ENCODE measurements around the gene TYK2.
"Not testable (repeated sequence)": the region's sequence is repeated elsewhere in the genome, so short reads cannot be mapped to it uniquely, and the experiment has no call there.

Gene TYK2

DNA sequence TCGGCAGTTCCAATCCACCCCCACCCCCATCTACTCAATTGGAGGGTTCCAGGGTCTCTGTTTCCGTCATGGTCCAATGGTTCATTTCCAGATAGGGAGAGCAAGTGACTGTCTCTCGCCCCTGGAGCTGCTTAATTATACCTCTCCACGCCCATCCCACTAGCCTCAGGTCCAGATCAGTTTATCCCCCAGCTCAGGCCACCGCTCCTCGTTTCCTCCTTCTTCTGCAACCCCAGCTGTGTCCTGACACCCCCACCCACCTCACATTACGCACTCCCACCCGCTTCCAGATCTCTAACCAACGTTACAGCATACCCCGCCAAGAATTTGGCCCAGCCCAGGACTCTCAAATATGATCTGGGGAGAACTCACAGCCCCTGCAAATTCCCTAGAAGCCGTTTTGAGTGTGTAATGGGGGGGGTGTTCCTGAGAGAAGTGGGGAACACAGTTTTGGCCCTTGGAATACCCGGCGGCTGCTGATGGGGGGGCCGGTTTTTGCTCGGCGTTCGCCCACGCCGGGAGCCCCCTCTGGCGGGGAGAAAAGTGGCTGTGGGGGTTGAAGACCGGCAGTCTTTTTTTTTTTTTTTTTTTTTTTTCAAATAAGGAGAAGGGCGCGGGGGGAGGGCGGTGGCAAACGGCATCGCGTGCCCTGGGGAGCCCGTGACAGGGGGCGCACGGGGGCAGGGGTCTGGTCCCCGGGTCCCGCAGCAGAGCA, 38.3 kb upstream of the TYK2 start:
- H3K27me3 ChIP-seq (ENCODE audit: low read depth, low read length) = peaks cover 51% of the 10 kb centered on the region
- H3K4me3 ChIP-seq (ENCODE audit: low read depth in 1 of 2, low read length in 2 of 2) = peak overlapping the region in 1 of 2 donors; percentile 19
- H3K36me3 ChIP-seq (ENCODE audit: control insufficient read depth in 1 of 2, insufficient read depth in 2 of 2, low read length in 2 of 2) = no peaks in the 10 kb centered on the region
- peaks cover 0 to 40% of the 10 kb centered on the region in 2 donors for H3K4me1 ChIP-seq (ENCODE audit: control insufficient read depth in 1 of 2, insufficient read depth in 2 of 2, low read length in 2 of 2)
- no peaks in the 10 kb centered on the region for H3K9me3 ChIP-seq (ENCODE audit: control insufficient read depth in 1 of 2, low read length in 2 of 2)
- H3K27ac ChIP-seq (ENCODE audit: low read length) = no peak overlapping the region

DNA sequence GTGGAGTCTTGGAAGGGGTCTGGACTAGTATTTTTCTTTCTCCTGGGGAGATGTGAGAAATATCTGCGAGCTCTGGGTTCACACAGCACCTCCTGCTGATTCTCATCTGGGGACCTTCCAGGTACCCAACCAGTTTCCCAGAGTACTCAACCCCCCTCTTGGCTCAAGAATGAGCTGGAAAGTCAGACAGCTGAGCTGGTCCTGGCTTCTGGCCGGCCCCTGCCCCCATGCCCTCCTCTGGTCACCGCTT, 37.8 kb upstream of the TYK2 start:
- Histone ChIP-seq H3K4me1 (ENCODE audit: control insufficient read depth in 1 of 2, insufficient read depth in 2 of 2, low read length in 2 of 2) (peaks cover 0 to 40% of the 10 kb centered on the region in 2 donors), H3K27me3 (ENCODE audit: low read depth, low read length) (peaks cover 51% of the 10 kb centered on the region), H3K4me3 (ENCODE audit: low read depth in 1 of 2, low read length in 2 of 2) (no peak overlapping the region), H3K27ac (ENCODE audit: low read length) (no peak overlapping the region), H3K36me3 (ENCODE audit: control insufficient read depth in 1 of 2, insufficient read depth in 2 of 2, low read length in 2 of 2) (no peaks in the 10 kb centered on the region), H3K9me3 (ENCODE audit: control insufficient read depth in 1 of 2, low read length in 2 of 2) (no peaks in the 10 kb centered on the region)

DNA sequence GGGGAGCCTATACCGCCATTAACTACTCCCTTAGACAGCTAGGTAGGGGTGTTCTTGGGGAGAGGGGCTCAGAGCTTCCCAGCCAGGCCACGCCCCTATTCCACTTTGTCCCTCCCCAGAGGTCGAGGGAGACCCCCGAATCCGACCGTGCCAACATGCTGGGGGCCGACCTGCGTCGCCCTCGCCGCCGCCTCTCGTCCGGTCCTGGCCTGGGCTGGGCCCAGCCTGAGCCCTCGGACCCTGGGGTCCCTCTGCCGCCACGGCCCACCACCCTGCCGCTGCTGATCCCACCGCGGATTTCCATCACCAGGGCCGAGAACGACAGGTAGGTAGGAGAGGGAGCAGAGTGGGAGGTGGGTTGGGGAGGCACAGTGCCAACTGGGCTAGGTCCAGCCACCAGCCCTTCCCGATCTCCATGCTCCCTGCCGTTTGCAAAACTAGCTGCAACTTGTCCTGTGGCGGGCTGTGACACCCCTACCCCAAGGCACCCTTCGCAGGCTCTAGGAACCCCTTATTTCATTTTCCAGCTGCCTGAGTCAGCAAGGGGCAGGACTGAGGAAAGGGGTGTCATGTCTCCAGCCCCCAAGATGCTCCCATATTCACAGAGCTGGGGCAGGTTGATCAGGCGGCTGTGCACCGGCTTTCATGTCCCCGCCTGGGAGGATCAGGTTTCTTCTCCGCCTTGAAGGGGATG, 37.3 kb upstream of the TYK2 start:
- Histone ChIP-seq H3K36me3 (ENCODE audit: control insufficient read depth in 1 of 2, insufficient read depth in 2 of 2, low read length in 2 of 2) (no peaks in the 10 kb centered on the region), H3K9me3 (ENCODE audit: control insufficient read depth in 1 of 2, low read length in 2 of 2) (no peaks in the 10 kb centered on the region), H3K27ac (ENCODE audit: low read length) (no peak overlapping the region), H3K4me3 (ENCODE audit: low read depth in 1 of 2, low read length in 2 of 2) (no peak overlapping the region), H3K27me3 (ENCODE audit: low read depth, low read length) (peaks cover 48% of the 10 kb centered on the region), H3K4me1 (ENCODE audit: control insufficient read depth in 1 of 2, insufficient read depth in 2 of 2, low read length in 2 of 2) (peaks cover 0 to 40% of the 10 kb centered on the region in 2 donors)

DNA sequence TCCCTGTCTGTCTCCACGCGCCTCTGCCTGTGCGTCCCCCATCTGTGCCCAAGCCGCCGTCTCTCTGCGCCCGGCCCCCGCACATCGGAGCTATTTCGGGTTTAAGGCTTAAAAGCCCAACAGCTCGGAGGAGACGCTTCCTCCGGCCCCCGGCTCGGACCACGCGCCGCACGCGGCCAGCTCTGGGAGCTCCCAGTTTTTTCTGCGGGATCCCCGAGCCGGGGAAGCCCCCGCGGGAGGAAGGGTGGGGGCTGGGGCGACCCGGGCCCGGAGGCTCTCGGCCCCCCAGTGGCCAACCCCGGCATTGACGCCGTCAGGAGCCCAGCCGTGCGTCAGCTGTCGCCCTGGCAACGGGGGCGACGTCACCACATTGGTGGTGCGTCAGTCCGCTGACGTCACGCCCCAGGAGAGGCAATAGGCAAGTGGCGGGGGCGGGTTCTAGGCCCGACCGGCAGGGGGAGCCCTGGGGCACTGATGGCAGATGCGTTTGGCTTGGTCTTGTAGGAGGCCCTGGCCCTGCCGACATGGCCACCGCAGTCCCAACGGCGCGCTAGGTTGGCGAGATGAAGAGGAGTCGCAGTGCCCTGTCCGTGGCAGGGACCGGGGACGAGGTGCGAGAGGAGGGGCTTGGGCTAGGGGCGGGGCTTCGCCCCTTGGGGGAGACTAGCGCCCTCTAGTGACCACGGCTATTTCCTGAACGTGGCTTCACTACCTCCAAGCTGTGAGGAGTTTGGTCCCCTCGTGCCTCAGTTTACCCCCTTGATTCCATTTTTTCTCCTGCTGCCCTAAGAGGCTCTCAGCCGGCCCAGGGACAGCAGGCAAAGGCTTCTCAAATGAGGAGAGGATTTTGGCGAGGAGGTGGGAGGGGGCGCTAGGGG, 36.2 kb upstream of the TYK2 start:
- peaks cover 39% of the 10 kb centered on the region for H3K27me3 ChIP-seq (ENCODE audit: low read depth, low read length)
- H3K36me3 ChIP-seq (ENCODE audit: control insufficient read depth in 1 of 2, insufficient read depth in 2 of 2, low read length in 2 of 2) = no peaks in the 10 kb centered on the region
- H3K4me3 ChIP-seq (ENCODE audit: low read depth in 1 of 2, low read length in 2 of 2) = peak overlapping the region; percentile 16 to 54
- H3K27ac ChIP-seq (ENCODE audit: low read length) = no peak overlapping the region
- H3K4me1 ChIP-seq (ENCODE audit: control insufficient read depth in 1 of 2, insufficient read depth in 2 of 2, low read length in 2 of 2) = peaks cover 0 to 40% of the 10 kb centered on the region in 2 donors
- no peaks in the 10 kb centered on the region for H3K9me3 ChIP-seq (ENCODE audit: control insufficient read depth in 1 of 2, low read length in 2 of 2)

DNA sequence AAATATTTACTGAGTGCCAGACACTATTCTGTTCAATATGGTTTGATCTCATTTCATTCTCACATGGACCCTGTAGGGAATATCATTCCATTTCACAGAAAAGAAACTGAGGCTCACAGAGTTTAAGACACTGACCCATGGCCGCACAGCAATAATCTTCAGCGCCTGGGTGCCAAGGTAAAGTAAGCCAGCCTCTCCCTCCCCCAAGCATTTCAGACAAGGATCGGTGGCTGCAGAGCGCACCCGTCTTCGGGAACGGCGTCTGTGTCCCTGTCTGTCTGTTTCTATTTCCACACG, 35.7 kb upstream of the TYK2 start:
- peak overlapping the region in 1 of 2 donors; percentile 54 for H3K4me3 ChIP-seq (ENCODE audit: low read depth in 1 of 2, low read length in 2 of 2)
- no peaks in the 10 kb centered on the region for H3K36me3 ChIP-seq (ENCODE audit: control insufficient read depth in 1 of 2, insufficient read depth in 2 of 2, low read length in 2 of 2)
- peaks cover 33% of the 10 kb centered on the region for H3K27me3 ChIP-seq (ENCODE audit: low read depth, low read length)
- H3K9me3 ChIP-seq (ENCODE audit: control insufficient read depth in 1 of 2, low read length in 2 of 2) = no peaks in the 10 kb centered on the region
- H3K4me1 ChIP-seq (ENCODE audit: control insufficient read depth in 1 of 2, insufficient read depth in 2 of 2, low read length in 2 of 2) = peaks cover 0 to 37% of the 10 kb centered on the region in 2 donors
- H3K27ac ChIP-seq (ENCODE audit: low read length) = no peak overlapping the region

DNA sequence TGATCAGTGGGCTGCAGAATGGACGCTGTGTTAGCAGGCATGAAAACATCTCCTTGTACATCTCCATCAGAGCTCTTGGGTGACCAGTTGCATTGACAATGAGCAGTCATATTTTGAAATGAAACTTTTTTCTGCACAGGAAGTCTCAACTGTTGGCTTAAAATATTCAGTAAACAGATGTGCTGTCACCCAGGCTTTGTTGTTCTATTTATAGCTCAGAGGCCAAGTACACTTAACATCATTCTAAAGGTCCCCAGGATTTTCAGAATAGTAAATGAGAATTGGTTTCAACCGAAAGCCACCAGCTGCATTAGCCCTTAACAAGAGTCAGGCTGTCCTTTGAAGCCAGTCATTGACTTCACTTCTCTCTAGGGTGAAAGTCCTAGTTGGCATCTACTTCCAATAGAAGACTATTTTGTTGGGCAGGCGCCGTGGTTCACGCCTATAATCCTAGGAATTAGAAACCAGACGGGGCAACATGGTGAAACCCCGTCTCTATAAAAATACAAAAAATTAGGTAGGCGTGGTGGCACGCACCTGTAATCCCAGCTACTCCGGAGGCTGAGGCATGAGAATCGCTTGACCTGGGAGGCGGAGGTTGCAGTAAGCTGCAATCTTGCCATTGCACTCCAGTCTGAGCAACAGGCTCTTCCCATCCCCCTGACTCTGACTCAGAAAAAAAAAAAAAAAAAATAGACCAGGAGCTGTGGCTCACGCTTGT, 32.0 kb upstream of the TYK2 start:
- no peaks in the 10 kb centered on the region for H3K36me3 ChIP-seq (ENCODE audit: control insufficient read depth in 1 of 2, insufficient read depth in 2 of 2, low read length in 2 of 2)
- peaks cover 7% of the 10 kb centered on the region for H3K27me3 ChIP-seq (ENCODE audit: low read depth, low read length)
- no peak overlapping the region for H3K4me3 ChIP-seq (ENCODE audit: low read depth in 1 of 2, low read length in 2 of 2)
- no peaks in the 10 kb centered on the region for H3K9me3 ChIP-seq (ENCODE audit: control insufficient read depth in 1 of 2, low read length in 2 of 2)
- peaks cover 0 to 12% of the 10 kb centered on the region in 2 donors for H3K4me1 ChIP-seq (ENCODE audit: control insufficient read depth in 1 of 2, insufficient read depth in 2 of 2, low read length in 2 of 2)
- H3K27ac ChIP-seq (ENCODE audit: low read length) = no peak overlapping the region

DNA sequence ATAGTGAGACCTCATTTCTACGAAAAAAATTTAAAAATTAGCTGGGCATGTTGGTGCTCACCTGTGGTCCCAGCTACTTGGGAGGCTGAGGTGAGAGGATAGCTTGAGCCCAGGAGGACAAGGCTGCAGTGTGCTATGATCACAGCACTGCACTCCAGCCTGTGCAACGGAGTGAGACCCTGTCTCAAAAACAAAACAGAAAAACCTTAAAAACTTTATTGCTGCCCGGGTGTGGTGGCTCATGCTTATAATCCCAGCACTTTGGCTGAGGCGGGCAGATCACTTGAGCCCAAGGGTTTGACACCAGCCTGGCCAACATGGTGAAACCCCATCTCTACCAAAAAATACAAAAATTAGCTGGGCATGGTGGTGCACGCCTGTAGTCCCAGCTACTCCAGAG, 30.9 kb upstream of the TYK2 start:
- H3K27me3 ChIP-seq (ENCODE audit: low read depth, low read length) = not testable (repeated sequence)

DNA sequence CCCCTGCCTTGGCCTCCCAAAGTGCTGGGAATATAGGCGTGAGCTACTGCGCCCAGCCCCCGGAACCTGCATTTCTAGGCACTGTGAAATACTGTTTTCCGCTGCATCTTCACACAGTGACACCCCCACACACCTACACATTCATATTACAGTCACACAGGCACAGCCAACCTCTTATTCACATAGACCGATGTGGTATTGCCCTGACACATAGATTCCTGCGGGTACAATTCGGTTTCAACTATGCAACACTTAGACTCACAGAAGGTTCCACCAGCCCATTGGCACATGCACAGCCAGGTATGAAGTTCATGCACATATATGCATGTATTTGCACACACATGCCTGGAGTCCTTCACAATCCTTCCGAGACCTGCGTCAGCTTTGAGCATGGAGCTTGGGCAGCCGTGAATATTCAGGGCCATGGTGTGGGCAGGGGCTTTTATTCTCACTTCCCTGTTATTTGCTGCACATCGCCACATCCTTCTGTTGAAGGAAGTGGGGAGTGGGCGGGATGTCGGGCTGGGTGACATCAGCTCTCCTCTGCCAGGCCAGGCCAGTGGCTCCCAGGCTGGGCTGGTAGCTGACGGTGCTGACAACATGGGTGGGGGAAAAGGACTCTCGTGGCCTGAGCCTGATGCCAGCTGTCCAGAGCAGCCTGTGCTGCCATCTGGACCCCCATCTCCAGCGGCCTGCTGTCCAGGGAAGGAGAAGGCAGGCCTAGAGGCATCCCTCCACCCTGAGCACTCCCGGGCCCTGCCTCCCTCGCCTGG, 28.3 kb upstream of the TYK2 start:
- Histone ChIP-seq H3K27ac (ENCODE audit: low read length) (no peak overlapping the region), H3K4me1 (ENCODE audit: control insufficient read depth in 1 of 2, insufficient read depth in 2 of 2, low read length in 2 of 2) (peaks cover 0 to 13% of the 10 kb centered on the region in 2 donors), H3K36me3 (ENCODE audit: control insufficient read depth in 1 of 2, insufficient read depth in 2 of 2, low read length in 2 of 2) (no peaks in the 10 kb centered on the region), H3K27me3 (ENCODE audit: low read depth, low read length) (no peaks in the 10 kb centered on the region), H3K9me3 (ENCODE audit: control insufficient read depth in 1 of 2, low read length in 2 of 2) (no peaks in the 10 kb centered on the region), H3K4me3 (ENCODE audit: low read depth in 1 of 2, low read length in 2 of 2) (no peak overlapping the region)

More for the DNA sequence above, 30.9 kb upstream of the TYK2 start:
- H3K27ac ChIP-seq (ENCODE audit: low read length); H3K9me3 ChIP-seq (ENCODE audit: control insufficient read depth in 1 of 2, low read length in 2 of 2); H3K4me1 ChIP-seq (ENCODE audit: control insufficient read depth in 1 of 2, insufficient read depth in 2 of 2, low read length in 2 of 2); H3K36me3 ChIP-seq (ENCODE audit: control insufficient read depth in 1 of 2, insufficient read depth in 2 of 2, low read length in 2 of 2); H3K4me3 ChIP-seq (ENCODE audit: low read depth in 1 of 2, low read length in 2 of 2): not testable (repeated sequence)

DNA sequence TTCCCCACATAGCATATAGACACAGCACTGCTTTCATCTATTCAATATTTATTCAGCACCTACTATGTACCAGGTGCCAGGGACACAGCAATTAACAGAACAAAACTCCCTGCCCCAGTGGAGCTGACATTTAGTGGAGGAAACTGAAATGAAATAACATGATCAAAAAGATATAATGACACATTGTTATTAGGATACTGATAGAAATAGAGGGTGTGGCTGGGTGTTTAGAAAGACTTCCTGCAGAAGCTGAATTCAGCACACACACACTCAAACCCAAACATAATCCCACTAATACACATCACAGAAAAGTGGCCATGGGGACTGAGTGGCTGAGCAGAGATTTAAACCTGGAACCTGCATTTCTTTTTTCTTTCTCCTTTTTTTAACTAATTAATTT, 26.7 kb upstream of the TYK2 start:
- Histone ChIP-seq H3K4me1 (ENCODE audit: control insufficient read depth in 1 of 2, insufficient read depth in 2 of 2, low read length in 2 of 2) (peaks cover 0 to 21% of the 10 kb centered on the region in 2 donors), H3K4me3 (ENCODE audit: low read depth in 1 of 2, low read length in 2 of 2) (no peak overlapping the region), H3K36me3 (ENCODE audit: control insufficient read depth in 1 of 2, insufficient read depth in 2 of 2, low read length in 2 of 2) (no peaks in the 10 kb centered on the region), H3K9me3 (ENCODE audit: control insufficient read depth in 1 of 2, low read length in 2 of 2) (no peaks in the 10 kb centered on the region), H3K27me3 (ENCODE audit: low read depth, low read length) (no peaks in the 10 kb centered on the region), H3K27ac (ENCODE audit: low read length) (no peak overlapping the region)

DNA sequence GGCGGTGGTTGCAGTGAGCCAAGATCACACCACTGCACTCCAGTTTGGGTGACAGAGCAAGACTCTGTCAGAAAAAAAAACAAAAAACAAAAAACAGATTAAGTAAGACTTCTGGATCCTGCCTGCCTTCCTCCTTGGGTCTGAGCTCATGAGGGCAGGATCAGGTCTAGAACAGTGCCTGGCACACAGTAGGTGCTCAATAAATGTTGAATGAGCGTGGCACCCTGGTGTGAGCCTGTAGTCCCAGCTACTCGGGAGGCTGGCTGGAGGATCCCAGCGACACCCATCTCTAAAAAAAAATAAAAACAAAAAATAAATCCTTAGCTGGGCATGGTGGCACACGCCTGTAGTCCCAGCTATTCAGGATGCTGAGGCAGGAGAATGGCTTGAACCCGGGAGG, 25.8 kb upstream of the TYK2 start:
- H3K36me3 ChIP-seq (ENCODE audit: control insufficient read depth in 1 of 2, insufficient read depth in 2 of 2, low read length in 2 of 2) = no peaks in the 10 kb centered on the region
- no peak overlapping the region for H3K27ac ChIP-seq (ENCODE audit: low read length)
- H3K9me3 ChIP-seq (ENCODE audit: control insufficient read depth in 1 of 2, low read length in 2 of 2) = no peaks in the 10 kb centered on the region
- no peaks in the 10 kb centered on the region for H3K27me3 ChIP-seq (ENCODE audit: low read depth, low read length)
- H3K4me3 ChIP-seq (ENCODE audit: low read depth in 1 of 2, low read length in 2 of 2) = no peak overlapping the region
- H3K4me1 ChIP-seq (ENCODE audit: control insufficient read depth in 1 of 2, insufficient read depth in 2 of 2, low read length in 2 of 2) = peaks cover 0 to 30% of the 10 kb centered on the region in 2 donors

Measured in muscle layer of duodenum (tissue), 2 donors.